Loucy (cell line): ENCODE results near the gene SYNGR4.

ENCODE experiments used
- EZH2phosphoT487 ChIP-seq: fragments of 200-600 bp; IDR thresholded peaks from 2 replicates; pipeline ENCODE4 v1.6.1; 2018; ENCODE audit warnings: antibody characterized with exemption, mild to moderate bottlenecking, moderate library complexity, borderline replicate concordance
- TF ChIP-seq, protein P1 (sequence below): fragments of 200-600 bp; sonication (generic); conservative IDR thresholded peaks from 2 replicates; pipeline ENCODE4 v1.5.1; 2014; ENCODE audit warnings: mild to moderate bottlenecking, antibody characterized with exemption, low read length

DNA sequence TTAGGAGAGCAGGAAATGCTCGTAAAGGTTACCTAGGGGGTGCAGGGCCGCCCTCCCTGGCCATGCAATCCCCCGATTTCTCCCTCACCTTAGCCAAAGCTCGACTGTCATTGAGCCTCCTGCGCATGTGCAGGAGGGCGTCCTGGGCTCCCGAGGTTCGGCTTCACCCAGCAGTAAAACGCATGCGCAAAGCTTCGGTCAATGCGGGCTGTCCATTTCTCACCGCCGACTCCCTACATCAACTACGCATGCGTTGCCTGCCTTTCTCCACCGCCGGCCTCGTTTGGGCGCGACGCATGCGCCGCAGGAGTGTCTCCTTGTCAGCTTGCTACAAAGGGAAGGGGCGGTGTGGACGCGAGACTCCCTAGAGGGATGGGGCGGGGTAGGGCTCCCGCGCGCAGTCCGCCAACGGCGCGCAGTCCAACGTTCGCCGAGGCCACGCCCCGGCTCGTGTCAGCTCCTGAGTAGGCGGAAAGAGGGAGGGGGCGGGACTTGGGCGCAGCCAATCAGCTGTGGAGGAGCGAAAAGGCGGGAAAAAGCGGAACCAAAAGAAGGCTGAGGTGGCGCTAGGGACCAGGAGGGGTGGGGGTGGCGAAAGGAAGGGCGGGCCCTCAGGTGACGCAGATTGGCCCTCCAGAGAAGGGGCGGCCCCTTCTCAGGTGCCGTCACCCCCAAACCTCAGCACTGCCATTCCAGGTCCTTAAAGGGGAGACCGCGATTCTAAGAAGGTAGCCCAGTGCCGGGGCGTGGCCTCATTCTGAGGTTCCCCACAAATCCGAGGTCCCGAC lies at the start of gene SYNGR4, which contains the start of gene TMEM143:
- TF ChIP-seq, protein P1, sequence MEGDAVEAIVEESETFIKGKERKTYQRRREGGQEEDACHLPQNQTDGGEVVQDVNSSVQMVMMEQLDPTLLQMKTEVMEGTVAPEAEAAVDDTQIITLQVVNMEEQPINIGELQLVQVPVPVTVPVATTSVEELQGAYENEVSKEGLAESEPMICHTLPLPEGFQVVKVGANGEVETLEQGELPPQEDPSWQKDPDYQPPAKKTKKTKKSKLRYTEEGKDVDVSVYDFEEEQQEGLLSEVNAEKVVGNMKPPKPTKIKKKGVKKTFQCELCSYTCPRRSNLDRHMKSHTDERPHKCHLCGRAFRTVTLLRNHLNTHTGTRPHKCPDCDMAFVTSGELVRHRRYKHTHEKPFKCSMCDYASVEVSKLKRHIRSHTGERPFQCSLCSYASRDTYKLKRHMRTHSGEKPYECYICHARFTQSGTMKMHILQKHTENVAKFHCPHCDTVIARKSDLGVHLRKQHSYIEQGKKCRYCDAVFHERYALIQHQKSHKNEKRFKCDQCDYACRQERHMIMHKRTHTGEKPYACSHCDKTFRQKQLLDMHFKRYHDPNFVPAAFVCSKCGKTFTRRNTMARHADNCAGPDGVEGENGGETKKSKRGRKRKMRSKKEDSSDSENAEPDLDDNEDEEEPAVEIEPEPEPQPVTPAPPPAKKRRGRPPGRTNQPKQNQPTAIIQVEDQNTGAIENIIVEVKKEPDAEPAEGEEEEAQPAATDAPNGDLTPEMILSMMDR: no peak
- no peak for TF ChIP-seq EZH2phosphoT487
